SU-DHL-6 (cell line): ENCODE measurements around the gene ZDHHC15.
"Not testable (repeated sequence)": the region's sequence is repeated elsewhere in the genome, so short reads cannot be mapped to it uniquely, and the experiment has no call there.

ENCODE experiments used
- H2AFZ ChIP-seq: fragments of 200-600 bp; sonication (generic); 2 replicates; pipeline ENCODE4 v1.6.1; 2014; ENCODE audit warnings: low read depth, mild to moderate bottlenecking, moderate library complexity, mixed read lengths, antibody characterized with exemption, low read length; ENCODE audit not compliant: severe bottlenecking
- H3F3A ChIP-seq: fragments of 200-600 bp; shearing (Covaris generic); 2 replicates; pipeline ENCODE4 v1.6.0; 2016; ENCODE audit warnings: antibody characterized with exemption, mild to moderate bottlenecking; ENCODE audit not compliant: insufficient read depth
- H3K27ac ChIP-seq: fragments of 200-600 bp; sonication (generic); 2 replicates; pipeline ENCODE4 v1.5.1; 2016; ENCODE audit warnings: low read depth, mild to moderate bottlenecking, low read length, moderate library complexity, mixed read lengths
- H3K27me3 ChIP-seq: fragments of 200-600 bp; sonication (generic), shearing (Covaris generic); 2 replicates; pipeline ENCODE4 v1.6.0; 2014; ENCODE audit warnings: mild to moderate bottlenecking, low read length
- H3K36me3 ChIP-seq: fragments of 200-600 bp; sonication (generic); 2 replicates; pipeline ENCODE4 v1.6.1; 2014; ENCODE audit warnings: mild to moderate bottlenecking, low read length, mixed read lengths
- H3K4me2 ChIP-seq: fragments of 300-600, 200-600 bp; shearing (Covaris generic), sonication (generic); 2 replicates; pipeline ENCODE4 v1.6.0; 2014; ENCODE audit warnings: low read length, low read depth, mild to moderate bottlenecking; ENCODE audit not compliant: poor library complexity, severe bottlenecking
- H3K4me3 ChIP-seq: fragments of 200-600 bp; sonication (generic); 2 replicates; pipeline ENCODE4 v1.5.1; 2014; ENCODE audit warnings: antibody characterized with exemption, low read length, mild to moderate bottlenecking, mixed read lengths; ENCODE audit not compliant: insufficient read depth, poor library complexity, severe bottlenecking
- H3K79me2 ChIP-seq: fragments of 200-600 bp; sonication (generic); 2 replicates; pipeline ENCODE4 v1.6.1; 2014; ENCODE audit warnings: mild to moderate bottlenecking, low read length, moderate library complexity; ENCODE audit not compliant: insufficient read depth
- H3K9ac ChIP-seq: fragments of 200-600 bp; sonication (generic); 2 replicates; pipeline ENCODE4 v1.7.0; 2014; ENCODE audit warnings: mild to moderate bottlenecking, low read length
- H3K9me2 ChIP-seq: fragments of 200-600 bp; sonication (generic); replicated peaks from 2 replicates; pipeline ENCODE4 v1.6.1; 2014; ENCODE audit warnings: low read length; ENCODE audit not compliant: insufficient read depth
- H3K9me3 ChIP-seq: fragments of 200-600 bp; sonication (generic); 2 replicates; pipeline ENCODE4 v1.6.1; 2014; ENCODE audit warnings: low read length, mixed read lengths; ENCODE audit not compliant: insufficient read depth
- H4K20me1 ChIP-seq: fragments of 200-600 bp; sonication (generic); 2 replicates; pipeline ENCODE4 v1.6.1; 2014; ENCODE audit warnings: low read depth, mild to moderate bottlenecking, antibody characterized with exemption, low read length, moderate library complexity, mixed read lengths
- EZH2phosphoT487 ChIP-seq: fragments of 200-600 bp; sonication (generic), shearing (Covaris generic); conservative IDR thresholded peaks from 2 replicates; pipeline ENCODE4 v1.6.1; 2018; ENCODE audit warnings: mild to moderate bottlenecking, antibody characterized with exemption, low read length, moderate library complexity, mixed read lengths
- TF ChIP-seq, protein P1 (sequence below): fragments of 200-600 bp; sonication (generic); IDR thresholded peaks from one replicate; pipeline ENCODE4 v1.5.1; 2017; ENCODE audit warnings: antibody characterized with exemption, mild to moderate bottlenecking, low read length, moderate library complexity; ENCODE audit not compliant: insufficient read depth, poor library complexity, severe bottlenecking

The ZDHHC15 gene

DNA sequence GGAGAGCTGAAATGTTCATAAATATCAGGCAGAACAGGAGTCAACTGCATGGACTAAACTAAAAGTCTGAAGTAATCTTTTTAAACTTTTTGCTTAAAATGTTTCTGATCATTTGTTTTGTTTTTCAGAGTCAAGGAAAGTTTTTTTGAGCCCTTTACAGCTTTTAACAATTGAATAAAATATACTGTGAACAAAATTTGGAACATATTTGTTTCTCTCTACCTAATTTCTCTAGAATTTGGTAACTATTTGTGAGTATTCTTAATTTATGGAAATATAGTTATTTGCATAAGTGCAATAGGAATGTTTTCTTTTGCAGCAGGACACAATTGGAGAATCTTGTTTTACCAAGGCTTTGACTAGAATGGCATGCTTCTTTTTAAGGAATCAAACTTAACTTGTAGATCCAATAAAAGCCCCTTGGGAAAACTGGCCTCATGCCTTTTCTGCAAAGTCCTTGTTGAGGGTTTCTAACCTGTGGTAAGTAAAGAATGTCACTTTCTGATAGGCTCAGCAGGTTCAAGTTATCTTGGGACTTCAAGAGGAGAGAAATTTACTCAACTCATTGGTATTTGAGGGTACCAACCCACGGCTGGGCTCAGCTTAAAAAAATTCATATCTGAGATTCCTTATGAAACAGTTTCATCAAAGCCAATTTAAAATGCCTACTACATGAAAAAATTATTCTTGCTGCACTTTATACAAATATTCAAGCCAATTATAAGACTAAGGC is 157.4 kb downstream of the ZDHHC15 start:
- no peak overlapping the region for H3K4me2 ChIP-seq
- H3K27me3 ChIP-seq, result no peaks in the 10 kb centered on the region
- no peak for TF ChIP-seq EZH2phosphoT487
- TF ChIP-seq, protein P1, sequence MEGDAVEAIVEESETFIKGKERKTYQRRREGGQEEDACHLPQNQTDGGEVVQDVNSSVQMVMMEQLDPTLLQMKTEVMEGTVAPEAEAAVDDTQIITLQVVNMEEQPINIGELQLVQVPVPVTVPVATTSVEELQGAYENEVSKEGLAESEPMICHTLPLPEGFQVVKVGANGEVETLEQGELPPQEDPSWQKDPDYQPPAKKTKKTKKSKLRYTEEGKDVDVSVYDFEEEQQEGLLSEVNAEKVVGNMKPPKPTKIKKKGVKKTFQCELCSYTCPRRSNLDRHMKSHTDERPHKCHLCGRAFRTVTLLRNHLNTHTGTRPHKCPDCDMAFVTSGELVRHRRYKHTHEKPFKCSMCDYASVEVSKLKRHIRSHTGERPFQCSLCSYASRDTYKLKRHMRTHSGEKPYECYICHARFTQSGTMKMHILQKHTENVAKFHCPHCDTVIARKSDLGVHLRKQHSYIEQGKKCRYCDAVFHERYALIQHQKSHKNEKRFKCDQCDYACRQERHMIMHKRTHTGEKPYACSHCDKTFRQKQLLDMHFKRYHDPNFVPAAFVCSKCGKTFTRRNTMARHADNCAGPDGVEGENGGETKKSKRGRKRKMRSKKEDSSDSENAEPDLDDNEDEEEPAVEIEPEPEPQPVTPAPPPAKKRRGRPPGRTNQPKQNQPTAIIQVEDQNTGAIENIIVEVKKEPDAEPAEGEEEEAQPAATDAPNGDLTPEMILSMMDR, result no peak
- H3K79me2 ChIP-seq, result no peaks in the 10 kb centered on the region
- no peak overlapping the region for H3K9ac ChIP-seq
- H3K27ac ChIP-seq, result no peak overlapping the region
- H3F3A ChIP-seq, result no peaks in the 10 kb centered on the region
- H3K36me3 ChIP-seq, result no peaks in the 10 kb centered on the region
- H4K20me1 ChIP-seq, result no peaks in the 10 kb centered on the region
- H3K9me3 ChIP-seq, result no peaks in the 10 kb centered on the region
- H2AFZ ChIP-seq, result no peak overlapping the region
- H3K9me2 ChIP-seq, result no peaks in the 10 kb centered on the region
- no peak overlapping the region for H3K4me3 ChIP-seq

DNA sequence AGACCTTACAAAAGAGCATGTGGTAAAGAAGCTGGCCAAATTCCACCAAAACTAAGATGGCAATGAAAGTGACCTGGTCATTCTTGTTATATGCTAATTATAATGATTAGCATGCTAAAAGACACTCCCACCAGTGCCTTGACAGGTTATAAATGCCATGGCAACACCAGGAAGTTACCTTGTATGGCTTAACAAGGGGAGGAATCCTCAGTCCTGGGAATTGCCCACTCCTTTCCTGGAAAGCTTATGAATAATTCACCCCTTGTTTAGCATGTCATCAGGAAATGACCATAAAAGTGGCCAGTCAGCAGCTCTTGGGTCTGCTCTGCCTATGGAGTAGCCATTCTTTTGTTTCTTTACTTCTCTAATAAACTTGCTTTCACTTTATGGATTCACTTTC is 161.0 kb downstream of the ZDHHC15 start:
- H3K9ac ChIP-seq, result no peak overlapping the region
- H3K36me3 ChIP-seq, result no peaks in the 10 kb centered on the region
- no peaks in the 10 kb centered on the region for H4K20me1 ChIP-seq
- H3K9me2 ChIP-seq, result no peaks in the 10 kb centered on the region
- no peaks in the 10 kb centered on the region for H3K9me3 ChIP-seq
- no peak overlapping the region for H3K27ac ChIP-seq
- TF ChIP-seq, protein P1, result no peak
- no peak overlapping the region for H3K4me3 ChIP-seq
- H2AFZ ChIP-seq, result no peak overlapping the region
- no peaks in the 10 kb centered on the region for H3F3A ChIP-seq
- no peaks in the 10 kb centered on the region for H3K27me3 ChIP-seq
- H3K79me2 ChIP-seq, result no peaks in the 10 kb centered on the region
- no peak overlapping the region for H3K4me2 ChIP-seq

DNA sequence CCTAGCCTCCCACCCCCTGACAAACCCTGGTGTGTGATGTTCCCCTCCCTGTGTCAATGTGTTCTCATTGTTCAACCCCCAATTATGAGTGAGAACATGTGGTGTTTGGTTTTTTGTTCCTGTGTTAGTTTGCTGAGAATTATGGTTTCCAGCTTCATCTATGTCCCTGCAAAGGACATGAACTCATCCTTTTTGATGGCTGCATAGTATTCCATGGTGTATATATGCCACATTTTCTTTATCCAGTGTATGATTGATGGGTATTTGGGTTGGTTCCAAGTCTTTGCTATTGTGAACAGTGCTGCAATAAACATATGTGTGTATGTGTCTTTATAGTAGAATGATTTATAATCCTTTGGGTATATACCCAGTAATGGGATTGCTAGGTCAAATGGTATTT is 174.2 kb downstream of the ZDHHC15 start:
- not testable (repeated sequence) for H3K27ac ChIP-seq, H3K9me2 ChIP-seq, H3K9ac ChIP-seq, H3K4me2 ChIP-seq, H3K9me3 ChIP-seq, H3F3A ChIP-seq, H2AFZ ChIP-seq, H3K27me3 ChIP-seq, H3K36me3 ChIP-seq, H3K4me3 ChIP-seq, H3K79me2 ChIP-seq, H4K20me1 ChIP-seq

DNA sequence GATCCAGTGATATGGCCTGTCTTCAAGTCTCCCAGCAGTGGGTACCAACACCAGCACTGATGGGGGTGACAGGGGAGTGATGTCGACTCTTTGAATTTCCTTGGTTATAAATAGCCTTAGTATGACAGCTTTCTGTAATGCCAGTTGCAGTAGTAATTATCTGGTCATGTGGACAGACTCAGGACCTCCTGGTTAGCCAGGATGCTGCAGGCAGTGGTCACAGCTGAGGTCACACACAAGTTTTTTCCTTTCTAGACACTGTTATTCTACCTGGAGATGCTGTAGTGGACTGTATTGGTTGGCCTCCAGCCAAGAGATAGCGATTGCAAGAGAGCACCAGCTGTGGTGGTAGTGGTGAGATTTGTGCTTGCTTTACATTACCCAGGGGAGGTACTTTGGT is 185.3 kb downstream of the ZDHHC15 start:
- H3K4me3 ChIP-seq, result no peak overlapping the region
- no peak overlapping the region for H3K9ac ChIP-seq
- TF ChIP-seq, protein P1, result no peak
- no peak for TF ChIP-seq EZH2phosphoT487
- no peaks in the 10 kb centered on the region for H3K9me3 ChIP-seq
- H3K36me3 ChIP-seq, result 0 out of 2 replicates have a peak, but pooled peaks cover 3% of the 10 kb centered on the region
- H3K79me2 ChIP-seq, result no peaks in the 10 kb centered on the region
- no peaks in the 10 kb centered on the region for H4K20me1 ChIP-seq
- no peaks in the 10 kb centered on the region for H3K27me3 ChIP-seq
- no peaks in the 10 kb centered on the region for H3F3A ChIP-seq
- H2AFZ ChIP-seq, result no peak overlapping the region
- H3K27ac ChIP-seq, result no peak overlapping the region
- H3K4me2 ChIP-seq, result no peak overlapping the region
- no peaks in the 10 kb centered on the region for H3K9me2 ChIP-seq
